ENCODE results near the gene PRKRIP1. TPM values are rescaled to one million over a fixed set of nuclear protein-coding genes. Genes with fewer than 3 reads are reported as not detected.
A peak's percentile ranks its signal among the peaks of the same experiment; 100 is the strongest.
"Not testable (repeated sequence)": the region's sequence is repeated elsewhere in the genome, so short reads cannot be mapped to it uniquely, and the experiment has no call there.

The PRKRIP1 gene
- total RNA-seq, 1 experiment from 2014 or later = 38.8 TPM

DNA sequence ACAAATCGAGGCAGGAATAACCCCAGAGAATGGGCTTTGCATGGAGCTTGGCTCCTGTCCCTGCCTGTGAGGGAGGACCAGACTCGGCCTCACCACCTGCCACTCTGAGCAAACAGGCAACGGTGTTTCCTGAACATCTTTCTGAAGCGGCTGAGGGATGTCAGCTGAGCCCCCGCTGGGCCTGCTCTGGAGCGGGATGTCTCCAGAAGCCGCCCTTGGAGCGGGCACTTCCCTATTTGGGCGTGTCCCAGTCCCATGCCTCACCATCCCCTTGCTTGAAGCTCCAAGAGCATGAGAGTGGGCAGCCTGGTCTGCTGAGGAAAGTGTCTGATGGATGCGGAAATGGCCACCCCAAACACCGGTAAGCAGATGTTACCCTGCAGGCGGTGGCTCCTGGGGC is 58.3 kb downstream of the PRKRIP1 start:
- no peaks in the 10 kb centered on the region for H3K79me2 ChIP-seq (ENCODE audit: insufficient read depth, low read length)
- H3K4me2 ChIP-seq (ENCODE audit: insufficient read depth, insufficient read length, low read length) = no peak overlapping the region
- H3K4me1 ChIP-seq (ENCODE audit: insufficient read depth, low read length) = no peaks in the 10 kb centered on the region
- H2BK20ac ChIP-seq (ENCODE audit: low read depth, low read length, poor library complexity, severe bottlenecking) = no peak overlapping the region
- H3T11ph ChIP-seq (ENCODE audit: low read length) = no peak overlapping the region
- no peak overlapping the region for H4K8ac ChIP-seq (replicated peaks; ENCODE audit: insufficient read length, low read depth, low read length)
- H2BK12ac ChIP-seq (ENCODE audit: insufficient read length, low read depth, low read length) = no peak overlapping the region
- H3K18ac ChIP-seq (ENCODE audit: insufficient read length, low read depth, low read length) = no peak overlapping the region
- no peak overlapping the region for H2AK5ac ChIP-seq (ENCODE audit: insufficient read length, low read length)
- no peaks in the 10 kb centered on the region for H3K9me3 ChIP-seq (ENCODE audit: control insufficient read depth, low read depth, low read length)
- H2BK15ac ChIP-seq (ENCODE audit: low read depth, low read length) = no peak overlapping the region
- no peaks in the 10 kb centered on the region for H4K20me1 ChIP-seq (ENCODE audit: control insufficient read depth, insufficient read depth, insufficient read length)
- H3K4ac ChIP-seq (ENCODE audit: low read depth, low read length) = no peak overlapping the region
- no peak overlapping the region for H2BK120ac ChIP-seq (ENCODE audit: low read depth, low read length, poor library complexity, severe bottlenecking)
- no peak overlapping the region for H4K5ac ChIP-seq (ENCODE audit: insufficient read length, low read depth, low read length)
- no peak overlapping the region for H2AFZ ChIP-seq (ENCODE audit: low read length)
- no peak overlapping the region for H3K9ac ChIP-seq (ENCODE audit: extremely low read depth, insufficient read length, low read length)
- H3K4me1 Mint-ChIP-seq = peaks cover 7 to 9% of the 10 kb centered on the region in 2 experiments
- H3K23ac ChIP-seq (ENCODE audit: insufficient read length, low read depth, low read length) = no peak overlapping the region
- WGBS (ENCODE audit: extremely low coverage, insufficient read length, low lambda C conversion rate) = no CpG with 5 or more reads among the region's 12 CpGs
- no peaks in the 10 kb centered on the region for H3K27me3 ChIP-seq (ENCODE audit: insufficient read depth, low read length)
- no peaks in the 10 kb centered on the region for H3K23me2 ChIP-seq (ENCODE audit: insufficient read length, low read depth, low read length, poor library complexity, severe bottlenecking)
- H2BK5ac ChIP-seq (ENCODE audit: insufficient read length, low read length) = no peak overlapping the region
- no peaks in the 10 kb centered on the region; the same call in 1 of the 2 replicates for H3K27me3 Mint-ChIP-seq (ENCODE audit: low read depth)
- no peak for TF ChIP-seq CTCF (conservative IDR thresholded peaks at IDR 0.05)
- H3K79me1 ChIP-seq (ENCODE audit: insufficient read depth, low read depth, low read length, poor library complexity, severe bottlenecking) = no peaks in the 10 kb centered on the region
- H3K27ac ChIP-seq (ENCODE audit: insufficient read length, low read depth, low read length) = no peak overlapping the region
- peaks cover 5 to 33% (median 32%) of the 10 kb centered on the region in 3 experiments; a peak in 6 of 7 replicates for H3K36me3 Mint-ChIP-seq (ENCODE audit: insufficient read depth in 1 of 3, low read depth in 3 of 3)
- no peak overlapping the region for H3K27ac Mint-ChIP-seq
- no peaks in the 10 kb centered on the region for H3K9me3 Mint-ChIP-seq
- H4K91ac ChIP-seq (ENCODE audit: insufficient read length, low read depth, low read length) = no peak overlapping the region
- no peak overlapping the region for H3K4me3 Mint-ChIP-seq
- no peak overlapping the region for H3K14ac ChIP-seq (ENCODE audit: insufficient read depth, low read length)
- peak; percentile 31 for DNase-seq
- no peak overlapping the region for H3K56ac ChIP-seq (ENCODE audit: insufficient read length, low read depth, low read length)

DNA sequence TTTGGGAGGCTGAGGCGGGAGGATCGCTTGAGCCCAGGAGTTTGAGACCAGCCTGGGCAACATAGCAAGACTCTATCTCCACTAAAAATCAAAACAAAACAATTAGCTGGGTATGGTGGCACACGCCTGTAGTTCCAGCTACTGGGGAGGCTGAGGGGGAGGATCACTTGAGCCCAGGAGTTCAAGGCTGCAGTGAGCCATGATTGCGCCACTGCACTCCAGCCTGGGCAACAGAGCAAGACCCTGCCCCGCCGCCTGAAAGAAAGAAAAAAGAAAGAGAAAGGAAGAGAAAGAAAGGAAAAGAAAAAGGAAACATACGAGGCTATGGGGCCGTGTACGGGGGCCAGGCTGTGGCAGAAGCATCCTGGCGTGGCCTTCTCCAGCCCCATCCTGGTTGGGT is 58.8 kb downstream of the PRKRIP1 start:
- H3K79me2 ChIP-seq (ENCODE audit: insufficient read depth, low read length); H3K4me1 ChIP-seq (ENCODE audit: insufficient read depth, low read length); H3K18ac ChIP-seq (ENCODE audit: insufficient read length, low read depth, low read length); H2BK20ac ChIP-seq (ENCODE audit: low read depth, low read length, poor library complexity, severe bottlenecking); H3K56ac ChIP-seq (ENCODE audit: insufficient read length, low read depth, low read length); H3T11ph ChIP-seq (ENCODE audit: low read length); H2AK5ac ChIP-seq (ENCODE audit: insufficient read length, low read length); H4K91ac ChIP-seq (ENCODE audit: insufficient read length, low read depth, low read length); H3K14ac ChIP-seq (ENCODE audit: insufficient read depth, low read length); H2AFZ ChIP-seq (ENCODE audit: low read length); H3K23ac ChIP-seq (ENCODE audit: insufficient read length, low read depth, low read length); H4K5ac ChIP-seq (ENCODE audit: insufficient read length, low read depth, low read length); H3K27me3 ChIP-seq (ENCODE audit: insufficient read depth, low read length); H4K20me1 ChIP-seq (ENCODE audit: control insufficient read depth, insufficient read depth, insufficient read length); H3K9ac ChIP-seq (ENCODE audit: extremely low read depth, insufficient read length, low read length); H3K27ac ChIP-seq (ENCODE audit: insufficient read length, low read depth, low read length); H2BK5ac ChIP-seq (ENCODE audit: insufficient read length, low read length); H2BK12ac ChIP-seq (ENCODE audit: insufficient read length, low read depth, low read length); H3K4me3 Mint-ChIP-seq; H3K79me1 ChIP-seq (ENCODE audit: insufficient read depth, low read depth, low read length, poor library complexity, severe bottlenecking); H3K23me2 ChIP-seq (ENCODE audit: insufficient read length, low read depth, low read length, poor library complexity, severe bottlenecking); H4K8ac ChIP-seq (replicated peaks; ENCODE audit: insufficient read length, low read depth, low read length); H3K4me1 Mint-ChIP-seq; DNase-seq; H3K4ac ChIP-seq (ENCODE audit: low read depth, low read length); H3K4me2 ChIP-seq (ENCODE audit: insufficient read depth, insufficient read length, low read length); H3K9me3 ChIP-seq (ENCODE audit: control insufficient read depth, low read depth, low read length); H2BK15ac ChIP-seq (ENCODE audit: low read depth, low read length); H3K9me3 Mint-ChIP-seq; H3K27me3 Mint-ChIP-seq (ENCODE audit: low read depth); H2BK120ac ChIP-seq (ENCODE audit: low read depth, low read length, poor library complexity, severe bottlenecking): not testable (repeated sequence)
- H3K27ac Mint-ChIP-seq = peak overlapping the region in 1 of 3 experiments; percentile 35; a peak in 2 of 7 replicates
- no CpG with 5 or more reads among the region's 10 CpGs for WGBS (ENCODE audit: extremely low coverage, insufficient read length, low lambda C conversion rate)
- H3K36me3 Mint-ChIP-seq (ENCODE audit: insufficient read depth in 1 of 3, low read depth in 3 of 3) = peaks cover 7 to 35% (median 35%) of the 10 kb centered on the region in 3 experiments; a peak in 6 of 7 replicates

Data from H9 (cell line).